ENCODE data around the gene ZAP70. TPM values are rescaled to one million over a fixed set of nuclear protein-coding genes. Genes with fewer than 3 reads are reported as not detected.

The ZAP70 gene
- polyA plus RNA-seq, 1 donor (not counting 4 experiments of a cell fraction or from before 2014, with no cell fraction given), result 1.6 TPM

DNA sequence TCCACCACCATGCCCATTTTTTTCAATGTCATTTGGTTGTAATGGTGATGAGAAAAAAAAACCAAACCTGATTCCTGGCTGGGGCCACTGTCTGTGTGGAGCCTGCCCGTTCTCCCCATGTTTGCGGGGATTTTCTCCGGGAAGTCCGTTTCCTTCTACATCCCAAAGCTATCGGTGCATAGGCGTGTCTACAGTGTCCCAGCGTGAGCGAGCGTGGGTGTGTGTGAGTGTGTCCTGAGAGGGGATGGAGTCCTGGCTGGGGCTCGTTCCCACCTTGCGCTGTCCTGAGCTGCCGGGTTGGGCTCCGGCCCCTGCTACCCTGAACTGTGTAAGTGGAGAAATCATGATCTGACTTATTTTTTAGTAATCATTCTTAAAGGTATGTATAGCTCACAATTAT, 7.3 kb upstream of the ZAP70 start:
- Histone ChIP-seq H3K9ac (ENCODE audit: control insufficient read depth, extremely low read depth, insufficient read depth, low read length) (no peak overlapping the region), H4K20me1 (ENCODE audit: control insufficient read depth, extremely low read depth, insufficient read depth, low read length) (no peaks in the 10 kb centered on the region), H3K9me3 (ENCODE audit: control insufficient read depth, low read depth, low read length) (no peaks in the 10 kb centered on the region), H3K27me3 (ENCODE audit: control insufficient read depth, extremely low read depth, insufficient read depth, low read length) (no peaks in the 10 kb centered on the region), H2AFZ (ENCODE audit: control insufficient read depth, low read length) (no peak overlapping the region), H3K36me3 (ENCODE audit: control insufficient read depth in 2 of 2, extremely low read depth in 1 of 2, insufficient read depth in 2 of 2, low read length in 2 of 2) (no peaks in the 10 kb centered on the region), H3K9me1 (ENCODE audit: control insufficient read depth, extremely low read depth, insufficient read depth, low read length) (no peaks in the 10 kb centered on the region), H3K79me2 (ENCODE audit: control insufficient read depth, insufficient read depth, low read length) (no peaks in the 10 kb centered on the region), H3K4me2 (ENCODE audit: control insufficient read depth, extremely low read depth, insufficient read depth, low read depth, low read length) (no peak overlapping the region), H3K4me3 (ENCODE audit: control insufficient read depth in 2 of 3, extremely low read depth in 1 of 3, insufficient read depth in 2 of 3, low read depth in 1 of 3, low read length in 3 of 3) (no peak overlapping the region), H3K27ac (ENCODE audit: control insufficient read depth, insufficient read depth, low read length) (no peak overlapping the region), H3K4me1 (ENCODE audit: control insufficient read depth, extremely low read depth, insufficient read depth, low read length) (no peaks in the 10 kb centered on the region)
- DNase-seq (ENCODE audit: low read depth, low spot score) (no peak), FAIRE-seq (no peak)
- dilution Hi-C loops (cut with MboI; ENCODE audit: extremely low pct_ligation_motif_present, low sequenced_read_pairs), result no loop called here
- TF ChIP-seq, protein P1, sequence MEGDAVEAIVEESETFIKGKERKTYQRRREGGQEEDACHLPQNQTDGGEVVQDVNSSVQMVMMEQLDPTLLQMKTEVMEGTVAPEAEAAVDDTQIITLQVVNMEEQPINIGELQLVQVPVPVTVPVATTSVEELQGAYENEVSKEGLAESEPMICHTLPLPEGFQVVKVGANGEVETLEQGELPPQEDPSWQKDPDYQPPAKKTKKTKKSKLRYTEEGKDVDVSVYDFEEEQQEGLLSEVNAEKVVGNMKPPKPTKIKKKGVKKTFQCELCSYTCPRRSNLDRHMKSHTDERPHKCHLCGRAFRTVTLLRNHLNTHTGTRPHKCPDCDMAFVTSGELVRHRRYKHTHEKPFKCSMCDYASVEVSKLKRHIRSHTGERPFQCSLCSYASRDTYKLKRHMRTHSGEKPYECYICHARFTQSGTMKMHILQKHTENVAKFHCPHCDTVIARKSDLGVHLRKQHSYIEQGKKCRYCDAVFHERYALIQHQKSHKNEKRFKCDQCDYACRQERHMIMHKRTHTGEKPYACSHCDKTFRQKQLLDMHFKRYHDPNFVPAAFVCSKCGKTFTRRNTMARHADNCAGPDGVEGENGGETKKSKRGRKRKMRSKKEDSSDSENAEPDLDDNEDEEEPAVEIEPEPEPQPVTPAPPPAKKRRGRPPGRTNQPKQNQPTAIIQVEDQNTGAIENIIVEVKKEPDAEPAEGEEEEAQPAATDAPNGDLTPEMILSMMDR (optimal IDR thresholded peaks at IDR 0.05 in 1 of 3, IDR thresholded peaks at IDR 0.05 in 1 of 3, conservative IDR thresholded peaks at IDR 0.05 in 1 of 3; ENCODE audit: extremely low read depth in 1 of 3, insufficient read depth in 2 of 3, low read length in 3 of 3), result no peak
- no peak for TF ChIP-seq EZH2 (IDR thresholded peaks at IDR 0.05; ENCODE audit: low read length)

GRCh38 chr2:97706708-97707345, 6.5 kb upstream of the ZAP70 start:
- no peak overlapping the region for H2AFZ ChIP-seq (ENCODE audit: control insufficient read depth, low read length)
- no peak for DNase-seq (ENCODE audit: low read depth, low spot score)
- dilution Hi-C loops (cut with MboI; ENCODE audit: extremely low pct_ligation_motif_present, low sequenced_read_pairs), result no loop called here
- H3K4me3 ChIP-seq (ENCODE audit: control insufficient read depth in 2 of 3, extremely low read depth in 1 of 3, insufficient read depth in 2 of 3, low read depth in 1 of 3, low read length in 3 of 3), result no peak overlapping the region
- no peaks in the 10 kb centered on the region for H3K79me2 ChIP-seq (ENCODE audit: control insufficient read depth, insufficient read depth, low read length)
- no peaks in the 10 kb centered on the region for H4K20me1 ChIP-seq (ENCODE audit: control insufficient read depth, extremely low read depth, insufficient read depth, low read length)
- no peak overlapping the region for H3K27ac ChIP-seq (ENCODE audit: control insufficient read depth, insufficient read depth, low read length)
- H3K4me1 ChIP-seq (ENCODE audit: control insufficient read depth, extremely low read depth, insufficient read depth, low read length), result no peaks in the 10 kb centered on the region
- H3K9me1 ChIP-seq (ENCODE audit: control insufficient read depth, extremely low read depth, insufficient read depth, low read length), result no peaks in the 10 kb centered on the region
- H3K27me3 ChIP-seq (ENCODE audit: control insufficient read depth, extremely low read depth, insufficient read depth, low read length), result peaks cover 4% of the 10 kb centered on the region
- no peaks in the 10 kb centered on the region for H3K9me3 ChIP-seq (ENCODE audit: control insufficient read depth, low read depth, low read length)
- no peak overlapping the region for H3K9ac ChIP-seq (ENCODE audit: control insufficient read depth, extremely low read depth, insufficient read depth, low read length)
- no peak for FAIRE-seq
- TF ChIP-seq, protein P1 (optimal IDR thresholded peaks at IDR 0.05 in 1 of 3, IDR thresholded peaks at IDR 0.05 in 1 of 3, conservative IDR thresholded peaks at IDR 0.05 in 1 of 3; ENCODE audit: extremely low read depth in 1 of 3, insufficient read depth in 2 of 3, low read length in 3 of 3), result no peak
- TF ChIP-seq EZH2 (IDR thresholded peaks at IDR 0.05; ENCODE audit: low read length), result no peak
- no peak overlapping the region for H3K4me2 ChIP-seq (ENCODE audit: control insufficient read depth, extremely low read depth, insufficient read depth, low read depth, low read length)
- H3K36me3 ChIP-seq (ENCODE audit: control insufficient read depth in 2 of 2, extremely low read depth in 1 of 2, insufficient read depth in 2 of 2, low read length in 2 of 2), result no peaks in the 10 kb centered on the region

Measured in keratinocyte (primary cell).